Measurements from ENCODE around the gene FEN1. TPM values are rescaled to one million over a fixed set of nuclear protein-coding genes. Genes with fewer than 3 reads are reported as not detected.
A peak's percentile ranks its signal among the peaks of the same experiment; 100 is the strongest.

Gene FEN1
- total and polyA plus RNA-seq, 2 of the 13 experiments (the other 11 are each of a cell fraction or from before 2014, with no cell fraction given): 12.4 to 102 TPM

DNA sequence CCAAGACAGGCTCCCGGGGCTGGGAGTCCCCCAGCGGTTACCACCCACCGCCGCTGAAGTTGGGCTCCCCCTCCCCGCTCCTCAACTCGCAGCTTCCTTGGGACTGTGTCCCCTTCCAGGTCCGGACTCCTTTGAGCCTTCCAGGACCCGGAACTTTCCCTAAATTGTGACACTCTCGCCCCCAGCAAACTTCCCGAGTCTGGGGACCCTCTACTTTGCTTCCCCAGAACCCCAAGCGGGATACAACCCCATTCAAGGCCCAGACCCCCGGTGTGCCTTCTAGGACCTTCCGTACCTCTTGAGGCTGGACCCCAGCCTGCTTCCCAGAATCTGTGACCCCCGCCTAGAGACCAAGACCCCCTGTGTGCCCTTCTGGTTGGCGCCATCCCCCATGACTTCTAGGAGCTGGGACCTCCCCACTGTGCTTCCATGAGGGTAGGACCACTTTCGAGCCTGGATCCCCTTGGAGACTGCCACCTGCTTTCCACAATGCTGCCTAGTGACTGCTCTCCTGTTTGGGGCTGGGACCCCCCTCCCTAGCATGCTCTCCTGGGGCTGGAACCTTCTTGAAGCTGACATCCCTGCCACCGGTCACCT, 39.7 kb upstream of the FEN1 start (continued):
- TF ChIP-seq DNMT1 (CRISPR knock-in tag; IDR thresholded peaks at IDR 0.05) (0 out of 2 replicates have a peak, but pooled peaks have one; percentile 34), ZNF607 (CRISPR knock-in tag; IDR thresholded peaks at IDR 0.05; ENCODE audit: borderline replicate concordance) (0 out of 2 replicates have a peak, but pooled peaks have one; percentile 43)
- TF ChIP-seq, protein P1, sequence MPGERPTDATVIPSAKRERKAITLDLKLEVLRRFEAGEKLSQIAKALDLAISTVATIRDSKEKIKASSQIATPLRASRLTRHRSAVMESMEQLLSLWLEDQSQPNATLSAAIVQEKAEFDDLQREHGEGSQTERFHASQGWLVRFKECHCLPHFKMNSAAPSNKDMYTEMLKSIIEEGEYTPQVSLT (CRISPR knock-in tag; IDR thresholded peaks at IDR 0.05; ENCODE audit: borderline replicate concordance, low read depth): no peak

DNA sequence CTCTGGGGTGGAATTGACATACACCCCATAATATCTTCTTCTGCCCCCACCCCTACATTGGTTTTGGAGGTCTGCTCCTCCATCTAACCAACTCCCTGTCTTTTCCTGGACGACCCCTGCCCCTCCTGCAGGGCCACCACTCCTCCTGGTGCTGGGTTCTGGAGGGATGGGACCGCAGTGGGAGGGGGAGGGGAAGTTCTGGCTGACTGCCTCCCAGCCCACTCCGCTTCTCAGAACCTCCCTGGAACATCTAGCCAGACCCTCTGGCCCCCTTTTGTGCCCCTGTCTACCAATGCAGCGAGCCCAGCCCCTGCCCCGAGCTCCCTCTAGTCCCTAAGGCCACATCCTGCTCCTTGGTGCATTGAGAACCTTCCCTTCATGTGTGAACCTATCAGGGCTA, 39.0 kb upstream of the FEN1 start:
- Histone ChIP-seq H3K4me3 (replicated peaks in 1 of 3; ENCODE audit: insufficient read depth in 1 of 3, low read depth in 2 of 3, low read length in 3 of 3) (peak overlapping the region; percentile 69 to 87 (median 74)), H3K9me3 (ENCODE audit: low read length) (no peaks in the 10 kb centered on the region), H3K27me3 (ENCODE audit: control insufficient read depth in 1 of 2, insufficient read depth in 2 of 2, low read length in 2 of 2) (no peaks in the 10 kb centered on the region), H3K9ac (ENCODE audit: insufficient read depth, low read depth, low read length) (peak overlapping the region; percentile 89), H4K20me1 (ENCODE audit: insufficient read depth, low read length) (no peaks in the 10 kb centered on the region), H3K79me2 (ENCODE audit: insufficient read depth, low read length) (peaks cover 57% of the 10 kb centered on the region), H3K36me3 (replicated peaks in 1 of 2; ENCODE audit: control insufficient read depth in 1 of 2, insufficient read depth in 2 of 2, low read length in 2 of 2) (no peaks in the 10 kb centered on the region), H3K27ac (ENCODE audit: extremely low read length, insufficient read depth, low read length) (peak overlapping the region; percentile 100), H3K4me1 (ENCODE audit: insufficient read depth, low read length) (peaks cover 91% of the 10 kb centered on the region), H2AFZ (ENCODE audit: low read length) (no peak overlapping the region), H3K4me2 (ENCODE audit: low read depth, low read length) (peak overlapping the region; percentile 93)
- FAIRE-seq: no peak
- intact Hi-C loops (cut with micrococcal nuclease; ENCODE audit: unreplicated experiment) (loop anchor here (1.0 kb wide), 1 partner anchor 23 kb away; no protein-coding TSS in a partner anchor), in situ Hi-C loops (cut with HindIII; ENCODE audit: extremely low pct_ligation_motif_present, low pct_unique_long_range_greater_than_20kb) (no loop called here)
- BruUV-seq (replicated peaks): no TSS peak
- 64% methylated on average over 5 of the region's 5 CpGs for WGBS (ENCODE audit: low lambda C conversion rate)
- no peak for DNase-seq (ENCODE audit: low spot score)
- CTCF ChIA-PET (ENCODE audit: low intra/inter-chr PET ratio, low total read pairs): interaction anchor here (3.5 to 5.4 kb wide), 2 partner anchors 16 to 23 kb away, joined by 47 to 51 read pairs; no protein-coding TSS in a partner anchor
- TF ChIP-seq PAX8 (CRISPR knock-in tag; IDR thresholded peaks at IDR 0.05; ENCODE audit: borderline replicate concordance) (no peak), SALL2 (CRISPR knock-in tag; IDR thresholded peaks at IDR 0.05) (0 out of 2 replicates have a peak, but pooled peaks have one; percentile 19)
- POLR2A ChIA-PET: interaction anchor here (1.6 kb wide), 1 partner anchor 16 kb away, joined by 8 read pairs; no protein-coding TSS in a partner anchor
- no peak for ATAC-seq
